Activated naive CD8-positive, alpha-beta T cell treated with anti-CD3 and anti-CD28 coated beads, Interleukin-2, amount 10 ng/mL, durations not matched to agents 7 days and 5 days (primary cell): Measurements from ENCODE around the gene TAS2R8. TPM values are rescaled to one million over a fixed set of nuclear protein-coding genes. Genes with fewer than 3 reads are reported as not detected.

Source experiments
- ATAC-seq: fragments of 150-1000 bp; cut with Tn5 transposase; one replicate; pipeline ENCODE4 v1.10.0; 2021; ENCODE audit warnings: low read depth, moderate library complexity
- POLR2A ChIA-PET: fragments of 350-600 bp; sonication (Branson Sonifier 250); formaldehyde crosslinking; loops from one replicate; lab custom pipeline; 2021; ENCODE audit warnings: antibody characterized with exemption; lab: Charles Lee
- DNase-seq: peaks from one replicate; pipeline ENCODE4 v3.0.0; 2021
- H3K27ac Mint-ChIP-seq: one replicate; pipeline ENCODE4 v1.8.0; 2022; ENCODE audit warnings: mild to moderate bottlenecking, mixed read lengths
- H3K27me3 Mint-ChIP-seq: one replicate; pipeline ENCODE4 v1.8.0; 2022; ENCODE audit warnings: mild to moderate bottlenecking, moderate library complexity, mixed read lengths
- H3K36me3 Mint-ChIP-seq: one replicate; pipeline ENCODE4 v1.8.0; 2021; ENCODE audit warnings: mild to moderate bottlenecking, mixed read lengths
- H3K4me1 Mint-ChIP-seq: one replicate; pipeline ENCODE4 v1.8.0; 2021; ENCODE audit warnings: mixed read lengths
- H3K4me3 Mint-ChIP-seq: one replicate; pipeline ENCODE4 v1.8.0; 2022; ENCODE audit warnings: mild to moderate bottlenecking, moderate library complexity, mixed read lengths
- H3K9me3 Mint-ChIP-seq: one replicate; pipeline ENCODE4 v1.8.0; 2021; ENCODE audit warnings: mixed read lengths
- total RNA-seq, 2 experiments: library from RNA; stranded (reverse); gene quantifications; one replicate each; pipeline ENCODE4 v1.2.3, GENCODE V29; 2021

Gene TAS2R8
- not detected for total RNA-seq

- no peak within 1 kb of the TSS for H3K4me3 Mint-ChIP-seq
- H3K27ac Mint-ChIP-seq: no peak within 1 kb of the TSS
- peaks cover 48% of the 10 kb centered on the region for H3K27me3 Mint-ChIP-seq
- no peaks in the 10 kb centered on the region for H3K9me3 Mint-ChIP-seq
- POLR2A ChIA-PET: no interaction called here
- DNase-seq (no peak), ATAC-seq (no peak)
- peaks cover 4% of the 10 kb centered on the region for H3K4me1 Mint-ChIP-seq
- no peaks in the 10 kb centered on the region for H3K36me3 Mint-ChIP-seq
Measured at GRCh38 chr12:10807186-10807585, at the start of gene TAS2R8. Gene TAS2R8, minus strand, starts transcription at chr12:10807286. Its CDS starts 306 bp downstream, at chr12:10806980.

- H3K27ac Mint-ChIP-seq: no peak overlapping the region
- no peak overlapping the region for H3K4me3 Mint-ChIP-seq
- ATAC-seq (no peak), DNase-seq (no peak)
- POLR2A ChIA-PET: no interaction called here
- H3K9me3 Mint-ChIP-seq: peaks cover 40% of the 10 kb centered on the region
- H3K4me1 Mint-ChIP-seq: peaks cover 21% of the 10 kb centered on the region
- H3K36me3 Mint-ChIP-seq: peaks cover 57% of the 10 kb centered on the region
- no peaks in the 10 kb centered on the region for H3K27me3 Mint-ChIP-seq
Measured at GRCh38 chr12:10855807-10856206, 48.7 kb upstream of the TAS2R8 start.

GRCh38 chr12:10853776-10854175, 46.7 kb upstream of the TAS2R8 start:
- Mint-ChIP-seq H3K9me3 (peaks cover 40% of the 10 kb centered on the region), H3K27me3 (no peaks in the 10 kb centered on the region), H3K36me3 (peaks cover 57% of the 10 kb centered on the region), H3K4me1 (peaks cover 36% of the 10 kb centered on the region), H3K4me3 (no peak overlapping the region), H3K27ac (peak overlapping the region; percentile 32)
- POLR2A ChIA-PET: no interaction called here
- ATAC-seq: no peak
- DNase-seq: no peak

GRCh38 chr12:10851243-10851858, 44.3 kb upstream of the TAS2R8 start:
- peaks cover 38% of the 10 kb centered on the region for H3K4me1 Mint-ChIP-seq
- H3K27ac Mint-ChIP-seq: peak overlapping the region; percentile 75
- H3K9me3 Mint-ChIP-seq: peaks cover 29% of the 10 kb centered on the region
- no peaks in the 10 kb centered on the region for H3K27me3 Mint-ChIP-seq
- POLR2A ChIA-PET: interaction anchor here (3.8 kb wide), 1 partner anchor 320 kb away, joined by 16 read pairs; the partner anchor contains the start of gene SMIM10L1
- no peak overlapping the region for H3K4me3 Mint-ChIP-seq
- H3K36me3 Mint-ChIP-seq: peaks cover 58% of the 10 kb centered on the region
- DNase-seq (no peak), ATAC-seq (no peak)

GRCh38 chr12:10849425-10849878, 42.4 kb upstream of the TAS2R8 start, which contains the start of gene PRR4:
Gene PRR4, minus strand, starts transcription at chr12:10849475. Its CDS starts 38 bp downstream, at chr12:10849437.
- no peaks in the 10 kb centered on the region for H3K27me3 Mint-ChIP-seq
- POLR2A ChIA-PET: interaction anchor here (3.8 kb wide), 1 partner anchor 322 kb away, joined by 16 read pairs; the partner anchor contains the start of gene SMIM10L1
- DNase-seq: no peak
- peak within 1 kb of the TSS; percentile 31 for H3K4me3 Mint-ChIP-seq
- peaks cover 52% of the 10 kb centered on the region for H3K36me3 Mint-ChIP-seq
- H3K9me3 Mint-ChIP-seq: peaks cover 19% of the 10 kb centered on the region
- ATAC-seq: peak; percentile 83
- H3K4me1 Mint-ChIP-seq: peaks cover 38% of the 10 kb centered on the region
- peak within 1 kb of the TSS; percentile 75 for H3K27ac Mint-ChIP-seq

- Mint-ChIP-seq H3K36me3 (peaks cover 52% of the 10 kb centered on the region), H3K4me3 (no peak overlapping the region), H3K9me3 (peaks cover 19% of the 10 kb centered on the region), H3K27me3 (no peaks in the 10 kb centered on the region), H3K27ac (no peak overlapping the region), H3K4me1 (peaks cover 36% of the 10 kb centered on the region)
- DNase-seq (no peak), ATAC-seq (no peak)
- POLR2A ChIA-PET: interaction anchor here (0.7 to 3.8 kb wide), 2 partner anchors 323 to 696 kb away, joined by 3 to 16 read pairs; partner anchors contain the start of gene SMIM10L1
Measured at GRCh38 chr12:10847744-10848143, 40.7 kb upstream of the TAS2R8 start.

GRCh38 chr12:10842862-10843261, 35.8 kb upstream of the TAS2R8 start:
- H3K4me1 Mint-ChIP-seq: peaks cover 1% of the 10 kb centered on the region
- DNase-seq (no peak), ATAC-seq (no peak)
- H3K27ac Mint-ChIP-seq: no peak overlapping the region
- no peaks in the 10 kb centered on the region for H3K27me3 Mint-ChIP-seq
- peaks cover 4% of the 10 kb centered on the region for H3K9me3 Mint-ChIP-seq
- no peak overlapping the region for H3K4me3 Mint-ChIP-seq
- peaks cover 30% of the 10 kb centered on the region for H3K36me3 Mint-ChIP-seq
- POLR2A ChIA-PET: no interaction called here

- DNase-seq (no peak), ATAC-seq (no peak)
- peaks cover 2% of the 10 kb centered on the region for H3K9me3 Mint-ChIP-seq
- no peaks in the 10 kb centered on the region for H3K4me1 Mint-ChIP-seq
- H3K27ac Mint-ChIP-seq: no peak overlapping the region
- peaks cover 12% of the 10 kb centered on the region for H3K36me3 Mint-ChIP-seq
- POLR2A ChIA-PET: no interaction called here
- H3K4me3 Mint-ChIP-seq: no peak overlapping the region
- no peaks in the 10 kb centered on the region for H3K27me3 Mint-ChIP-seq
Measured at GRCh38 chr12:10838461-10838860, 31.4 kb upstream of the TAS2R8 start.

GRCh38 chr12:10829994-10830393, 22.9 kb upstream of the TAS2R8 start:
- Mint-ChIP-seq H3K36me3 (no peaks in the 10 kb centered on the region), H3K4me3 (no peak overlapping the region), H3K4me1 (no peaks in the 10 kb centered on the region), H3K27ac (no peak overlapping the region), H3K9me3 (no peaks in the 10 kb centered on the region), H3K27me3 (no peaks in the 10 kb centered on the region)
- POLR2A ChIA-PET: no interaction called here
- no peak for DNase-seq
- ATAC-seq: no peak

- H3K4me3 Mint-ChIP-seq: no peak within 1 kb of the TSS
- no peaks in the 10 kb centered on the region for H3K9me3 Mint-ChIP-seq
- H3K36me3 Mint-ChIP-seq: no peaks in the 10 kb centered on the region
- ATAC-seq (no peak), DNase-seq (no peak)
- POLR2A ChIA-PET: no interaction called here
- H3K27ac Mint-ChIP-seq: no peak within 1 kb of the TSS
- H3K27me3 Mint-ChIP-seq: peaks cover 2% of the 10 kb centered on the region
- H3K4me1 Mint-ChIP-seq: no peaks in the 10 kb centered on the region
Measured at GRCh38 chr12:10826258-10826657, 19.2 kb upstream of the TAS2R8 start, which contains the start of gene TAS2R10. Gene TAS2R10, minus strand, starts transcription at chr12:10826358. Its CDS starts 89 bp downstream, at chr12:10826269.

GRCh38 chr12:10824957-10825356, 17.9 kb upstream of the TAS2R8 start:
- H3K4me1 Mint-ChIP-seq: no peaks in the 10 kb centered on the region
- no peak overlapping the region for H3K27ac Mint-ChIP-seq
- no peaks in the 10 kb centered on the region for H3K9me3 Mint-ChIP-seq
- H3K36me3 Mint-ChIP-seq: no peaks in the 10 kb centered on the region
- peaks cover 2% of the 10 kb centered on the region for H3K27me3 Mint-ChIP-seq
- ATAC-seq (no peak), DNase-seq (no peak)
- H3K4me3 Mint-ChIP-seq: no peak overlapping the region
- POLR2A ChIA-PET: no interaction called here

GRCh38 chr12:10811883-10812536, 4.9 kb upstream of the TAS2R8 start:
- ATAC-seq (no peak), DNase-seq (no peak)
- peaks cover 40% of the 10 kb centered on the region for H3K27me3 Mint-ChIP-seq
- POLR2A ChIA-PET: no interaction called here
- no peak overlapping the region for H3K4me3 Mint-ChIP-seq
- H3K4me1 Mint-ChIP-seq: peaks cover 7% of the 10 kb centered on the region
- no peak overlapping the region for H3K27ac Mint-ChIP-seq
- H3K9me3 Mint-ChIP-seq: no peaks in the 10 kb centered on the region
- no peaks in the 10 kb centered on the region for H3K36me3 Mint-ChIP-seq

- peaks cover 7% of the 10 kb centered on the region for H3K4me1 Mint-ChIP-seq
- no peaks in the 10 kb centered on the region for H3K36me3 Mint-ChIP-seq
- POLR2A ChIA-PET: no interaction called here
- ATAC-seq (no peak), DNase-seq (no peak)
- H3K27ac Mint-ChIP-seq: no peak within 1 kb of the TSS
- H3K4me3 Mint-ChIP-seq: no peak within 1 kb of the TSS
- no peaks in the 10 kb centered on the region for H3K9me3 Mint-ChIP-seq
- peaks cover 44% of the 10 kb centered on the region for H3K27me3 Mint-ChIP-seq
Measured at GRCh38 chr12:10810068-10810467, 3.0 kb upstream of the TAS2R8 start, which contains the start of gene TAS2R9. Gene TAS2R9, minus strand, starts transcription at chr12:10810168. Its CDS starts 93 bp downstream, at chr12:10810075.
